Neural cell (in vitro differentiated cells): ENCODE data around the gene PRDM12.

ENCODE experiments used
- CTCF ChIP-seq: fragments of 450-650 bp; IDR thresholded peaks from 2 replicates; pipeline ENCODE4 v1.5.1; 2014; ENCODE audit warnings: antibody characterized with exemption, mild to moderate bottlenecking, moderate library complexity; ENCODE audit not compliant: poor library complexity, severe bottlenecking
- EP300 ChIP-seq: fragments of 450-650 bp; conservative IDR thresholded peaks from 2 replicates; pipeline ENCODE4 v1.6.1; 2014; ENCODE audit warnings: antibody characterized with exemption, mild to moderate bottlenecking, moderate library complexity; ENCODE audit not compliant: poor library complexity, severe bottlenecking
- EZH2 ChIP-seq: fragments of 200-600, 300-800 bp; shearing (Covaris generic), sonication (generic); IDR thresholded peaks from 2 replicates; pipeline ENCODE4 v1.6.1; 2014; ENCODE audit warnings: antibody characterized with exemption, low read length, borderline replicate concordance, mild to moderate bottlenecking; ENCODE audit not compliant: insufficient read depth, poor library complexity, severe bottlenecking
- POLR2AphosphoS5 ChIP-seq: IDR thresholded peaks from 2 replicates; pipeline ENCODE4 v1.6.1; 2012
- RAD21 ChIP-seq: fragments of 450-650 bp; conservative IDR thresholded peaks from 2 replicates; pipeline ENCODE4 v1.6.1; 2014; ENCODE audit warnings: antibody characterized with exemption, mild to moderate bottlenecking, moderate library complexity
- REST ChIP-seq: IDR thresholded peaks from 2 replicates; pipeline ENCODE4 v1.6.1; 2012; ENCODE audit warnings: borderline replicate concordance
- SMC3 ChIP-seq: fragments of 450-650 bp; conservative IDR thresholded peaks from 2 replicates; pipeline ENCODE4 v1.6.1; 2014; ENCODE audit warnings: antibody characterized with exemption, mild to moderate bottlenecking, moderate library complexity; ENCODE audit not compliant: poor library complexity
- TAF1 ChIP-seq: IDR thresholded peaks from 2 replicates; pipeline ENCODE4 v1.6.1; 2012; ENCODE audit warnings: low read depth

GRCh38 chr9:130687615-130688014 is 23.2 kb downstream of the PRDM12 start:
- TF ChIP-seq EZH2: no peak
- no peak for TF ChIP-seq CTCF
- no peak for TF ChIP-seq EP300
- no peak for TF ChIP-seq POLR2AphosphoS5
- TF ChIP-seq RAD21: no peak
- TF ChIP-seq TAF1: no peak
- no peak for TF ChIP-seq REST
- no peak for TF ChIP-seq SMC3
